GM21576 (cell line): Measurements from ENCODE around the gene TCF7L1.

Source experiments
- ATAC-seq: cut with Tn5 transposase; IDR thresholded peaks from one replicate; pipeline ENCODE4 v1.9.1; 2021; ENCODE audit warnings: mild to moderate bottlenecking, moderate library complexity; ENCODE audit not compliant: unreplicated experiment

The TCF7L1 gene

GRCh38 chr2:85215448-85216401 lies 82.5 kb downstream of the TCF7L1 start:
- ATAC-seq = no peak

DNA sequence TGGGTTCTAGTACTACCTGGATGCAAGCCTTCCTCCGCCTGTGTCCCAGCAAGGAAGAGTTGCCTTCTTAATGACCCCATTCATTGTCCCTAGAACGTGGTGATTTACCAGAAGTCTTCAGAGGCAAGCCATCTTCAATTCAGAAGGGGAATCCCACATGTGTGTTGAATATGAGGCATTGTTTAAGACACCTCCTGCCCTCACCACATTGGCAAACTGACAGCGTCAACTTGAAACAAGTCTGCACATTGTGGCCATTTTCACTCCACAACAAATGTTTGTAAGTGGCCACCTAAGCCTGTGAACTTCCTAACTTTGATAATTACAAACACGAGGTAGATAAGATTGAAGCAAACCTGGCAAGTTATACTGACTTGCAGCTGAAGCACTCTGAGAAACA lies 83.7 kb downstream of the TCF7L1 start:
- no peak for ATAC-seq

- no peak for ATAC-seq
Measured at GRCh38 chr2:85221067-85221691, 88.0 kb downstream of the TCF7L1 start.

DNA sequence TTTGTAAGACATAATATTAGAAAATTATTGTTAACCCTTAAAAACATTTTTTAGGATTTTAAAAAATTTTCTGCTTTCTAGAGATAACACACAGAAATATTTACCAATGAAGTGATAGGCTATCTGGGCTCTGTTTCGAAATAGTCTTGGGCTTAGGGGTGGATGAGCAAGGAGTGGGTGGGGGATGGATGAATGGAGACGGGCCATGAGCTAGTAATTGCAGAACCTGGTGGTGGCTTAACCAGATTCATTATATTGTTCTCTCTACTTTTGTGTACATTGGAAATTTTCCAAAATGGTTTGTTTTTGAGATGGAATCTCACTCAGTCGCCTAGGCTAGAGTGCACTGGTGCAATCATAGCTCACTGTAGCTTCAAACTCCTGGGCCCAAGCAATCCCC lies 89.6 kb downstream of the TCF7L1 start:
- no peak for ATAC-seq

DNA sequence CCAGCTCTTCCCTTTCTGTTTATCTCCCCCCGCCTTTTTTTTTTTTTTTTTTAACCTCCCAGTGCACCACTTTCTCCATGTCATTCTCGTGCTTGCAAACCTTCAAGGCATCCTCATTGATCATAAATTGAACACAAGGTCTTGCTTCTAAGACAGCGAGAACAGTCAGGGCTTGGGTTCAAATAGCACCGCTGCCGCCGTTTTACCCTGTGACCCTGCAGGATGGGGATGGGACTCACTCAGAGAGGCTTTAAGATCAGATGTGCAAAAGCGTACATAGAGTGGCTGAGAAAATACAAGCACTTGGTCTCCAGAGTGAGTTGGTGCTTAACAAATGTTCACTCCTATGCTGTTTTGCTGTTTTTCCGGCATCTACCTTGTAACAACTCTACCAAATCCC lies 93.6 kb downstream of the TCF7L1 start:
- no peak for ATAC-seq

GRCh38 chr2:85230679-85231467 lies 97.7 kb downstream of the TCF7L1 start:
- no peak for ATAC-seq

DNA sequence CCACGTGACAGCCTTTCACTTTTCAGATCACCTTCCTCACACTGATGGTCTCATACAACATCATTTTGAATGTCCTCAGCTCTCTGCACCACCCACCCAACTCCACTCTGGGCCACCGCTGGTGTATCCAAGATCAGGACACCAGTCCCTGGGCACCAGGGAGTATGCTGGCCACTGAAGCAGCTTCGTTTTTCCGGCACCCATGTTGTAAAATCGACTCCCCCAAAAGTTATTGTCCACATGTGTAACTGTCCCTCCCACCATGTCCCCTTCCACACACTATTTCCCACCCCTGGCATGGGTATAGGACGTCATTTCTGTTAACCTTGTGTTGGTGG lies 98.2 kb downstream of the TCF7L1 start:
- no peak for ATAC-seq

GRCh38 chr2:85231952-85232351 lies 98.8 kb downstream of the TCF7L1 start:
- no peak for ATAC-seq

- ATAC-seq = no peak
Measured at GRCh38 chr2:85234868-85235267, 101.7 kb downstream of the TCF7L1 start.

DNA sequence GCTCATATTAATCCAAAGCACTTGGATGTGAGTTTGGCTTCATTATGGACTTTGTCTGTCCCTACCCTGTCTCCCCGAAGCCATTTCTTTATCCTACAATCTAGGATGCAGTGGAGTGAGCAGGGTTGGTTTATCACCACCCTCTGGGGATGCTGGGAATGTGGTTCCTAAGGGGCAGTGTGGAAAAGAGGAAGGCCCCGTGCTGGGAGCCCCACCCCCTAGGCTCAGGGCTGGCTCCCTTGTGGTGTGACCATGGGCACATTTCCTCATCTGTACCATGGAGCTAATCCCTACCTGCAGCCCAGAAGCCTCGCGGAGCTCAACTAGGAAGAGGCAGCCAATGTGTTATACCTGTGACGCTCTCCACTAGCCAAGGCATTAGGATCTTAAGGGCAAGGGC lies 102.1 kb downstream of the TCF7L1 start:
- no peak for ATAC-seq

- no peak for ATAC-seq
Measured at GRCh38 chr2:85236084-85236483, 102.9 kb downstream of the TCF7L1 start.

DNA sequence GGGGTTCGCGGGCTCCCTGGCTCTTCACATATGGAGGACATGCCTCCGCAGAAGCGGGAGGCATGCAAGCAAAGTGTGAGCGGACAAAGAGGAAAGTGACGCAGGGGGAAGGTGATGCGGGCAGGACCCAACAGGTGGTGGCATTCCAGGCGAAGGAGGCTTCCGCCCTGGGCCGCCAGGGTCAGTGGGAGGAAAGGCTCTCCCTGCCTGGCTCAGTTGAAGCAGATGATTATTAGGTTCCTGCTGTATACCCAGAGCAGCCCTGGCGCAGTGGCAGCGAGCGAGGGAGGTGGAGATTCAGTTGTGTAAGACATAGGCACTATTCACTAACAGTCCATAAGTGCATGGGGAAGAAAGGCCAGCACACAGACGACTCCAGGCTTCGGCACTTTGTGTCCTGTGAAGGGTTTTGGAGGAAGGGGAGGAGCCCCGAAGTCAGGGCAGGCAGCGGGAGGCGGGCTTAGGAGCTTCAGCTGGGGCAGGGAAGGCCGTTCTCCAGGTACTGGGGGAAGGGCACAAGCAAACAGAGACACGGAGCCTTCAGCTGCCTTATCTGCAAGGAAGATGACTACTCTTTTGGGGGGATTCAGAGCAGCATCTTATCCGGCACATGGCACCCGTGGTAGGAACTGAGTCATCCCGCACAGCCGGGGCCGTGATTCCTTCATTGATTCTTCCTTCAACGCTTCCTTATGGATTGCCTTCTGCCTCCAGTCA lies 104.8 kb downstream of the TCF7L1 start:
- no peak for ATAC-seq

DNA sequence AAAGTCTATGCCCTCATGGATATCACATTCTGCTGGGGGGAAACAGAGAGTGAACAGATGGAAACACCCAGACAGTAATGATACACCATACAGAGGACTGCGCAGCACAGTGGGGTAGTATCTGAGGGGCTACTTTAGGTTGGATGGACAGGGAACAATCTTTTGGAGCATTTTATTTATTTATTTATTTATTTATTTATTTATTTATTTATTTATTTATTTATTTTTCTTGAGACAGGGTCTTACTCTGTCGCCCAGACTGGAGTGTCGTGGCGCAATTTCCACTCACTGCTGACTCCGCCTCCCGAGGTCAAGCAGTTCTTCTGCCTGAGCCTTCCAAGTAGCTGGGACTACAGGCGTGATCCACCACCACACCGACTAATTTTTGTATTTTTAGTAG lies 105.4 kb downstream of the TCF7L1 start:
- ATAC-seq = no peak

DNA sequence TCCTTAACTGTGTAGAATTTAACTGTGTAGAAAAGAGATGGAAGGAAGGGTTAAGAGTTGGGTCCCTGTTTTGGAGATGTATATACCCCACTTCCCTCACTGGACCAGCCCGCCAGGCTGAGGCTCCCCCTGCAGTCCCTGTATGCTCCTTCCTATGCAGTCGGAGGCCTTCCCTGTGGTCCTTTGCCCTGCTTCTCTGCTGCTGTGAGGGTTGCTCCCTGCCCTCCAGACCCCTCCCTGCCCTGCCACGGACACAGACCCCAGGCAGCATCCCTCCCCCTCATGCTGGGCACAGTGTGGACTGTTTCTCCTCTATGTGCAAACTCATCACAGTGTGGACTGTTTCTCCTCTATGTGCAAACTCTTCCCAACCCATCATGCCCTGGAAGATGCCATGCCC lies 105.9 kb downstream of the TCF7L1 start:
- no peak for ATAC-seq

GRCh38 chr2:85240055-85240454 lies 106.9 kb downstream of the TCF7L1 start:
- no peak for ATAC-seq

- no peak for ATAC-seq
Measured at GRCh38 chr2:85242321-85242720, 109.1 kb downstream of the TCF7L1 start.

DNA sequence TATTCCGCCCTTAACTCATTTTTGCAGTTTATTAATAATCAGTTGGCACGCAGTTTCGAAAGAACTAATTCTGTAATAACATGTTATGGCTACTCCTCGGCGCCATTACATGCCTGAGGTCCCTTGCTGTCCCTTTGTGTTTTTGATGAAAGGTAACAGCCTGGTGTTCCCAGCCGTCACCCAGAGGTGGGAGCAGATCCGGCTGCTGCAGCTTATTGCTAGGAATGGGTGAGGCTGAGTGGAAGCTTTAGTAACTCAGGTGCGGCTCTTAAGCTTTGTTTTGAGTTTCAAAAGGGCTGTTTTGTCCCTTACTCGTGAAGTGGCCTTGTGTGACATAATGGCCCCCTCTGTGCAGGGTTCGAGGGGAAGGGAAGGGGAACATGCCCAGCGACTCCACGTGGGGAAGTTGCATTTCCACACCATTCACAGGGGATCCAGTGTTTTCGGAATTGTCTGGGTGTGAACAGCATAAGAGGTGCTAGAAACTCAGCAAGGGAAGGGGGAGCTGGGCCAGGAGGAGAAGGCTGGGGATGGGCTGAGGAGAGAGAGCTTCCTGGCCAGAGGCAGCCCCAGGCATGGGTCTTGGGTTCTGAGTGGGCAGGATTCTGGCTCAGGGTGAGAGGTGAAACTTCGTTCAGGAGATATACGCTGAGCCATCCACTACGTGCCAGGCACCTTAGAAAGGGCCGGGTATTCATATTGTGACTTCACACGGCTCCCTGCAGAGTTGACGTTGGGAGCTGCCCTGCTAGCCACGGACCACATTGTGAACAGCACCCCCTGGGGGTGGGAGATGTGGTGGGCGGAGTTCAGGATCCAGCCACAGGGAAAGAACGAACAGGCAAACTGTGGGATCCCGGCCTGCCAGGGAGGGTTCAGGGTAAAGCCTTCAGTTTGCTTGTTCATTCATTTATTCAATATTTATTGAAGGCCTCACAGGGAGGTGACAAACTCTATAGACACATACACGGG lies 110.2 kb downstream of the TCF7L1 start:
- ATAC-seq = no peak

GRCh38 chr2:85244828-85245227 lies 111.6 kb downstream of the TCF7L1 start:
- ATAC-seq = no peak

- no peak for ATAC-seq
Measured at GRCh38 chr2:85245891-85246290, 112.7 kb downstream of the TCF7L1 start.

- ATAC-seq = no peak
Measured at GRCh38 chr2:85246348-85246747, 113.2 kb downstream of the TCF7L1 start.
